Suprapubic skin (tissue), 4 donors: ENCODE measurements around the gene ZNF383. TPM values are rescaled to one million over a fixed set of nuclear protein-coding genes. Genes with fewer than 3 reads are reported as not detected.

Experiments used
- DNase-seq, 2 donors: peaks; one replicate each; pipeline ENCODE4 v3.0.0-alpha.2; 2019; ENCODE audit warnings: low spot score in 2 of 2
- H3K27ac ChIP-seq: fragments of 200-600 bp; sonication (generic); one replicate; pipeline ENCODE4 v1.5.1; 2019
- H3K27me3 ChIP-seq: fragments of 200-600 bp; sonication (generic); one replicate; pipeline ENCODE4 v1.5.1; 2019
- H3K36me3 ChIP-seq: fragments of 200-600 bp; sonication (generic); one replicate; pipeline ENCODE4 v1.5.1; 2019
- H3K4me1 ChIP-seq: fragments of 200-600 bp; sonication (generic); one replicate; pipeline ENCODE4 v1.5.1; 2019
- H3K4me3 ChIP-seq: fragments of 200-600 bp; sonication (generic); one replicate; pipeline ENCODE4 v1.5.1; 2019; ENCODE audit warnings: mild to moderate bottlenecking
- H3K9me3 ChIP-seq: fragments of 200-600 bp; sonication (generic); one replicate; pipeline ENCODE4 v1.5.1; 2019
- EP300 ChIP-seq: sonication (generic); formaldehyde crosslinking; IDR thresholded peaks from one replicate; pipeline ENCODE4 v1.6.1; 2017; ENCODE audit warnings: antibody characterized with exemption
- POLR2A ChIP-seq, 2 donors: fragments of 450-650 bp; IDR thresholded peaks; one replicate each; pipeline ENCODE4 v1.6.1; 2017; ENCODE audit warnings: antibody characterized with exemption in 2 of 2, mild to moderate bottlenecking in 2 of 2, moderate library complexity in 2 of 2
- POLR2AphosphoS5 ChIP-seq, 3 donors: sonication (generic); formaldehyde crosslinking; IDR thresholded peaks; one replicate each; pipeline ENCODE4 v1.6.1; 2017; ENCODE audit warnings: antibody characterized with exemption in 3 of 3
- WGBS: methylation state at CpG from one replicate; pipeline ENCODE4 v1.1.5; 2018; 5-methylcytosine and 5-hydroxymethylcytosine counted together
- total RNA-seq, 4 donors: library from RNA; depleted of rRNA; stranded (reverse); fragments of >200 nt; gene quantifications; one replicate each; pipeline ENCODE4 v1.1.0, GENCODE V29; 2016
- TF ChIP-seq, protein P1 (sequence below), 2 donors: fragments of 200-600 bp in 1 of 2; fragments of 450-650 bp in 1 of 2; sonication (generic) in 1 of 2; IDR thresholded peaks; one replicate each; pipeline ENCODE4 v1.5.1; 2016 to 2019; ENCODE audit warnings: antibody characterized with exemption in 2 of 2, mild to moderate bottlenecking in 1 of 2, moderate library complexity in 1 of 2

Gene ZNF383
- total RNA-seq, 4 donors from 2014 or later: 4.9 to 18.4 (median 7.6) TPM

DNA sequence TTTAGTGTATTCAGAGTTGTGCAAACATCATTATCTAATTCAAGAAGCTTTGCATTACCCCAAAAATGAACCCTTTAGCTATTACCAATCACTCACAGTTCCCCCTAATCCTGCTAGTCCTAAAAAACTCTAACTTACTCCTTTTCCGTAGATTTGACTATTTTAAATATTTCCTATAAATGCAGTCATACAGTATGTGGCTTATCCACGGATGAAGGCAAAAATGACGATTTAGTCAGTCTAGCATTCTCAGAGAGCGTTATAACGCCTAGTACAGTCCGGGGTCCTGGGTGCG, 587 bp upstream of the ZNF383 start:
- DNase-seq: no peak
- Histone ChIP-seq H3K4me1 (peaks cover 22% of the 10 kb centered on the region), H3K27ac (peak overlapping the region; percentile 92), H3K4me3 (peak overlapping the region; percentile 78), H3K9me3 (peaks cover 4% of the 10 kb centered on the region), H3K27me3 (no peaks in the 10 kb centered on the region), H3K36me3 (peaks cover 8% of the 10 kb centered on the region)
- WGBS: 1% methylated on average over 7 of the region's 7 CpGs
- TF ChIP-seq EP300 (no peak), POLR2AphosphoS5 (IDR thresholded peaks at IDR 0.05) (no peak), POLR2A (IDR thresholded peaks at IDR 0.05) (no peak)
- TF ChIP-seq, protein P1, sequence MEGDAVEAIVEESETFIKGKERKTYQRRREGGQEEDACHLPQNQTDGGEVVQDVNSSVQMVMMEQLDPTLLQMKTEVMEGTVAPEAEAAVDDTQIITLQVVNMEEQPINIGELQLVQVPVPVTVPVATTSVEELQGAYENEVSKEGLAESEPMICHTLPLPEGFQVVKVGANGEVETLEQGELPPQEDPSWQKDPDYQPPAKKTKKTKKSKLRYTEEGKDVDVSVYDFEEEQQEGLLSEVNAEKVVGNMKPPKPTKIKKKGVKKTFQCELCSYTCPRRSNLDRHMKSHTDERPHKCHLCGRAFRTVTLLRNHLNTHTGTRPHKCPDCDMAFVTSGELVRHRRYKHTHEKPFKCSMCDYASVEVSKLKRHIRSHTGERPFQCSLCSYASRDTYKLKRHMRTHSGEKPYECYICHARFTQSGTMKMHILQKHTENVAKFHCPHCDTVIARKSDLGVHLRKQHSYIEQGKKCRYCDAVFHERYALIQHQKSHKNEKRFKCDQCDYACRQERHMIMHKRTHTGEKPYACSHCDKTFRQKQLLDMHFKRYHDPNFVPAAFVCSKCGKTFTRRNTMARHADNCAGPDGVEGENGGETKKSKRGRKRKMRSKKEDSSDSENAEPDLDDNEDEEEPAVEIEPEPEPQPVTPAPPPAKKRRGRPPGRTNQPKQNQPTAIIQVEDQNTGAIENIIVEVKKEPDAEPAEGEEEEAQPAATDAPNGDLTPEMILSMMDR (IDR thresholded peaks at IDR 0.05): no peak

DNA sequence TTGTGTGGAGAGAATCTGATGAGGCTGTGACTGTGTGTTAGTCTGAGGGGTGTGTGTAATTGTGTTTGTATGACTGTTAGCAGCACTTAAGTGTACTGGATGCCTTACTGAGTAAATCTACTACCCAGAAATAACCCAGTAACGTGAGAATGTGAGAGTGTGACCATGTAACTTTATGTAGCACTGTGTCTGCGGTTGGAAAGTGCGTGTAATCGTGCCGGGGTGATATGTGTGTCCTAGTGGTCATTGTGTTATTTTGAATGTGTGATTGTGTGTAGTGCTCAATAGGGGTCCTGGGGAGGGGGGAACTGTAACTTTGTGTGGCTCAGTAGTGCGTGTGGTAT, 550 bp downstream of the ZNF383 start:
- DNase-seq: no peak
- peaks cover 13% of the 10 kb centered on the region for H3K36me3 ChIP-seq
- H3K4me1 ChIP-seq: peaks cover 22% of the 10 kb centered on the region
- no peaks in the 10 kb centered on the region for H3K27me3 ChIP-seq
- TF ChIP-seq POLR2A (IDR thresholded peaks at IDR 0.05) (no peak), POLR2AphosphoS5 (IDR thresholded peaks at IDR 0.05) (no peak), EP300 (no peak)
- TF ChIP-seq, protein P1 (IDR thresholded peaks at IDR 0.05): no peak
- peaks cover 5% of the 10 kb centered on the region for H3K9me3 ChIP-seq
- H3K4me3 ChIP-seq: peak overlapping the region; percentile 78
- 5% methylated on average over 6 of the region's 6 CpGs for WGBS
- peak overlapping the region; percentile 92 for H3K27ac ChIP-seq

DNA sequence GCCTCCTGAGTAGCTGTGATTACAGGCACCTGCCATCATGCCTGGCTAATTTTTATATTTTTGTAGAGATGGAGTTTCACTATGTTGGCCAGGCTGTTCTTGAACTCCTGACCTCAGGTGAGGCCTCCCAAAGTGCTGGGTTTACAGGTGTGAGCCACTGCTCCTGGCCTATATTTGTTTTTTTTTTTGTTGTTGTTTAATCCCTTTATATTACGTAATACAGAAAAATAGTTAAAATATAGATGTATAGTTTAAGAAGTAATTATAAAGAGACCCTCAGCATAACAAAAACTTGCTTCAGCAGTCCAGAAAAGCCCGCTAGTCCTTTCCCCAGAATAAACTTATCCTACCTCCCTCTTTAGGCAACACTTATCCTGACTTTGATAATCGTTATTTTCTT, 2.4 kb downstream of the ZNF383 start:
- no peak for TF ChIP-seq POLR2AphosphoS5 (IDR thresholded peaks at IDR 0.05)
- no peak for TF ChIP-seq POLR2A (IDR thresholded peaks at IDR 0.05)
- TF ChIP-seq EP300: no peak
- TF ChIP-seq, protein P1 (IDR thresholded peaks at IDR 0.05): no peak
- Histone ChIP-seq H3K27ac (no peak overlapping the region), H3K4me1 (peaks cover 22% of the 10 kb centered on the region), H3K27me3 (no peaks in the 10 kb centered on the region), H3K9me3 (peaks cover 5% of the 10 kb centered on the region), H3K36me3 (peaks cover 24% of the 10 kb centered on the region), H3K4me3 (no peak overlapping the region)
- DNase-seq: no peak
- WGBS: 88% methylated on average over 3 of the region's 3 CpGs

DNA sequence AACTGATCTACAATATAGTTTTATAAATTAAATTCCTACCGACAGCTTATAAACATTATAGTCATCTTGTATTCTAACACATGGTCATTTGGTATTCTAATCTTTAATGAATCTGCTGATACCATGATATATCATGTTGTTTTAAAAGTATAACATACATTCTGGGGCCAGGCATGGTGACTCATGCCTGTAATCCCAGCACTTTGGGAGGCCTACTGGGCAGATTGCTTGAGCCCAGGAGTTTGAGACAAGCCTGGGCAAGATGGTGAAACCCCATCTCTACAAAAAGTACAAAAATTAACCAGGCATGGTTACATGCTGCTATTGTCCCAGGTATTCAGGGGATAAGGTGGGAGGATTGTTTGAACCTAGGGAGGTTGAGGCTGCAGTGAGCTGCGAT, 3.1 kb downstream of the ZNF383 start:
- no peak for DNase-seq
- Histone ChIP-seq H3K27me3 (no peaks in the 10 kb centered on the region), H3K9me3 (peaks cover 5% of the 10 kb centered on the region), H3K4me3 (no peak overlapping the region), H3K27ac (no peak overlapping the region), H3K4me1 (peaks cover 22% of the 10 kb centered on the region), H3K36me3 (peaks cover 31% of the 10 kb centered on the region)
- no peak for TF ChIP-seq POLR2A (IDR thresholded peaks at IDR 0.05)
- no peak for TF ChIP-seq POLR2AphosphoS5 (IDR thresholded peaks at IDR 0.05)
- TF ChIP-seq EP300: no peak
- TF ChIP-seq, protein P1 (IDR thresholded peaks at IDR 0.05): no peak
- 75% methylated on average over 2 of the region's 2 CpGs for WGBS

DNA sequence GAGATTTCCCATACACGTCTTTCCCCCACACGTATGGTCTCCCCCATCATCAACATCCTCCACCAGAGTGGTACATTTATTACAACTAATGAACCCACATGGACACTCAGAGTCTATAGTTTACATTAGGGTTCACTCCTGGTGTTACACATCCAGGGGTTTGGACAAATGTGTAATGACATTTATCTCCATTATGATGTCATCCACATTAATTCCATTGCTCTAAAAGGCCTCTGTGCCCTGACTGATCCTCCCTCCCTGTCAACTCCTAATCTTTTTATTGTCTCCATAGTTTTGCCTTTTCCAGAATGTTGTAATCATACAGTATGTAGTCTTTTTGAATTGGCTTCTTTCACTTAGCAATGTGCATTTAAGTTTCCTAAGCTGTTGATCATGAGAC, 8.2 kb downstream of the ZNF383 start:
- TF ChIP-seq, protein P1 (IDR thresholded peaks at IDR 0.05): no peak
- TF ChIP-seq POLR2A (IDR thresholded peaks at IDR 0.05) (no peak), POLR2AphosphoS5 (IDR thresholded peaks at IDR 0.05) (no peak), EP300 (no peak)
- Histone ChIP-seq H3K27me3 (no peaks in the 10 kb centered on the region), H3K27ac (no peak overlapping the region), H3K4me1 (peaks cover under 1% of the 10 kb centered on the region), H3K9me3 (peaks cover 15% of the 10 kb centered on the region), H3K36me3 (peaks cover 75% of the 10 kb centered on the region), H3K4me3 (no peak overlapping the region)
- DNase-seq: no peak
- WGBS: 100% methylated on average over 2 of the region's 2 CpGs
